GM12873 (cell line): ENCODE measurements around the gene ST3GAL6.

Experiments used
- CTCF ChIP-seq: IDR thresholded peaks from 2 replicates; pipeline ENCODE4 v1.5.1; 2012; ENCODE audit warnings: low read depth, mild to moderate bottlenecking, moderate library complexity, low read length, control low read depth; ENCODE audit not compliant: insufficient read depth; ENCODE audit errors: missing control alignments

Gene ST3GAL6

GRCh38 chr3:98766924-98767323, 3.8 kb downstream of the ST3GAL6 start:
- TF ChIP-seq CTCF: no peak

GRCh38 chr3:98768961-98769360, 5.8 kb downstream of the ST3GAL6 start:
- no peak for TF ChIP-seq CTCF

DNA sequence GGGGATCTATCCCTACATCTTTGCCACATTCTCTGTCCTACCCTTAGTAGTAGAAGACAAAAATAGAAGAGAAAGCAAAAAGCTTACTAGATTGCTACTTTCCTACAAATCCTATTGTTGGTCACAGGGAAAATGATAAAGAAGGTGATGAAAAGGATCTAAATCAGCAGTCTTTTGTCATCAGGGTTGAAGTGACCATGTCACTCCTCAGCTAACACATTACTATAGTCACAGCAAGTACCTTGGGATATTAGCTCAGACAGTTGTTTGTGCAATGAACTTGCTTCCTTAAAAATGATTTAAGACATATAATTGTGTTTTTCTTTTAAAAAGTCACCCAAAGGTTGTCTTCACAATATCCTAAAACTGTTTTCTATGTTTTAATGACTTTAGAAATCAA, 6.3 kb downstream of the ST3GAL6 start:
- no peak for TF ChIP-seq CTCF

DNA sequence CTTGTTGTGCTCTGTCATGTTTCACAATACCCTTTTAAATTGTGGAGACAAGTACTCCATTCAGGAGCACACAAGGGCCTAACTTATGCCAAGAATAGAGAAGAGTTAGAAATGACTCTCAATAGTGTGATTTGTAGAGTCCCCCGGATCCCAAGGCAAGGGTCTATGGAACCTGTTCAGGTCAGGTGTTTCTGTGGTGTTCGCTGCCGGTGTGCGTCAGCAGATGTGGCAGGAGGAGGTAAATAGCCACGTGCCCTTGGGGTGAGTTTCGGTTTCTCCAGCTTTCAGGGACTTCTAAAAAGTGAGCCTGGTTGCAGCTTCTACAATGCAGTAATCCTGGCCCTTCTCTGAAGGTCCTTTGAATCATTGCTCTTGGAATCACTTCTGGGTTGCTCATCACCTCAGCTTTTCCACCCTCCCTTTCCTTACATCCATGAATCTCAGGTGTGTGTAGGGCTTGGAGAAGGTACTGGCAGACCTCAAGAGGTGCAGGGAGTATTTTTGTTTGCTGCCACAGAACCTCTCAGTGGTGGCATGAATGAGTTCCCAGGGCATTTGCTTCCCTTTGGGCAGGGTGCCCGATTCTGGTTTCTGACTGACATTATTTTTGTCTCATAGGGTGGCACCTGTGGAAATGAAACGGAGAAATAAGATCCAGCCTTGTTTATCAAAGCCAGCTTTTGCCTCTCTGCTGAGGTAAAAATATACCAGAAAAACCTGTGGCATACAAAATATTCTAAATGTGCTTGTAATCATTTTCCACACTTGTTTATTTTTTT, 7.3 kb downstream of the ST3GAL6 start:
- no peak for TF ChIP-seq CTCF

DNA sequence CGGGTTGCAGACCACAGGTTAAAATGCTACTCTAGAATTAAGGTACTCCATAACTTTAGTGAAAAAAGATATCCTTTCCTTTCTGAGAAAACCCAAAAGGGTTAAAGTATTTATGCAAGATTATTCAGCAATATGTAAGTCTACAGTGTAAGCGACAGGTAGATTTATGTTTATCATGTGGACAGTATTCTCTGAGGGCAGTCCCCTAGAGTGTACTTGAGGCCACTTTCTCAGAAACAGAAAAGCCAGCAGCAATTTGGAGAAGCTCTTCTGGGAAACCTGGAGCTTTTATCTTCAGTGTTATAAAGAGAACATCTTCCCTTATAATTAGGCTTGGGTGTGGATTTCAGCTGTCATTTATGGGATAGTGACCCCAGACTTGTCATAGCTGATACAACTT, 8.9 kb downstream of the ST3GAL6 start:
- TF ChIP-seq CTCF: no peak

DNA sequence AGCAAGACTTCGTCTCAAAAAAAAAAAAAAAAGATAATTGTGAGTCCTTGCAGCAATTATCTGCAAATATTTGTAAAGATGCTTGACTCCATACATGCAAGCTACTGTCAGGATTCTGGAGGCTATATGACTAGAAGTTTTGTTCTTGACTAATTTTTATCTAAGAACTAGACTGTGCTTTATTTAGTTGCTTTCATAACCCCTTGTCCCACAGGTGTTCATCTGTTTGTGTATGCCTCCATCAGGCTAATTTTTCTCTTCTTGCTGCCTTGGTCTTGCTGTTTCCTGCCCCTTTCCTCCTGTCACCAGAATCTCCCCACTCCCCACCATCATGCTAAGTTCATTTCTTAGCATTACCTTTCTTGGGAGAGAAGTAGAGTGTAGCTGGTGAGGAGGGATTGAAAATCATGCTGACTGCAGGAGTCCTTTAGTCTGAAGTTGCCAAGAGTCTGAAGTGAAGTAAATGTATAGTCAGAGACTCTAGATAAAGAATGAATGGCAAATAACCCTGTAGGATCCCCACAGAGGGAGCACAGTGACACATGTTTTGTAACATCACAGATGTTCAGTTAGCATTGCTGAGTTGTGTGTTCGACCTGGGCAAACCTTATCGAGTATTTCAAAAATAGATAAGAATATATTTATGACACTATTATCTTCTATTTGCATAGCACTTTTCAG, 12.5 kb downstream of the ST3GAL6 start:
- TF ChIP-seq CTCF: no peak

- no peak for TF ChIP-seq CTCF
These were observed 13.0 kb downstream of the ST3GAL6 start for GRCh38 chr3:98776140-98776493.
